Fibroblast of skin of back (primary cell): Measurements from ENCODE around the gene NF1.

ENCODE experiments used
- DNase-seq: peaks from one replicate; pipeline ENCODE4 v3.0.0-alpha.2; 2013

Gene NF1

DNA sequence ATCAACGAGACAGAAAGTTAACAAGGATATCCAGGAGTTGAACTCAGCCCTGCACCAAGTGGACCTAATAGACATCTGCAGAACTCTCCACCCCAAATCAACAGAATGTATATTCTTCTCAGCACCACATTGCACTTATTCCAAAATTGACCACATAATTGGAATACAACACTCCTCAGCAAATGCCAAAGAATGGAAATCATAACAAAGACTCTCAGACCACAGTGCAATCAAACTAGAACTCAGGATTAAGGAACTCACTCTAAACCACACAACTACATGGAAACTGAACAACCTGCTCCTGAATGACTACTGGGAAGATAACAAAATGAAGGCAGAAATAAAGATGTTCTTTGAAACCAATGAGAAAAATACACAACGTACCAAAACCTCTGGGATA, 84.2 kb downstream of the NF1 start:
- peak; percentile 10 for DNase-seq

DNA sequence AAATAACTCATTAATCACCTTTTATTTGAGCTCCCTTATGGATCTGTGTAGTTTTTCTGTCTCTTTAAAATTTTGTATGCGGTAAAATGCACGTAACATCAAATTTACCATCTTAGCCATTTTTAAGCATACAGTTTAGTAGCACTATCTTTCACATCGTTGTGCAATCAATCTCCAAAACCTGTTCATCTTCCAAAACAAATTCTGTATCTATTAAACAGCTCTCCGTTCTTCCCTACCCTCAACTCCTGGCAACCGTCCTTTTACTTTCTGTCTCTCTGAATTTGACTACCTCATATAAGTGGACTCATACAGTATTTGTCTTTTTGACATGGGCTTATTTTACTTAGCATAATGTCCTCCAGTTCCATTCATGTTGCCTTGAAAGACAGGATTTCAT, 100.5 kb downstream of the NF1 start:
- DNase-seq: no peak

DNA sequence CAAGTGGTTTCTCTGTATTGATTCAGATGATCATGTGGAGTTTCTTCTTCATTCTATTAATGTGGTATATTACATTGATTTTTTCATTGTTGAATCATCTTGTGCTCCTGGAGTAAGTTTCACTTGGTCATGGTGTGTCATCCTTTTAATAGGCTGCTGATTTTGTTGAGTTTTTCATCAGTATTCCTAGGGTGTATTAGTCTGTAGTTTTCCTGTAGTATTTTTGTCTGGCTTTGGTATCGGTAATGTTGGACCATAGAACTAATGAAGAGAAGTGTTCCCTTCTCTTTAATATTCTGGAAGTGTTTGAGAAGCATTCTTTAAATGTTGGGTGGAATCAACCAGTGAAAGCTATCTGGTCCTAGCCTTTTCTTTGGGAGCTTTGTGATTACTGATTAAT, 103.2 kb downstream of the NF1 start:
- DNase-seq: peak; percentile 20

DNA sequence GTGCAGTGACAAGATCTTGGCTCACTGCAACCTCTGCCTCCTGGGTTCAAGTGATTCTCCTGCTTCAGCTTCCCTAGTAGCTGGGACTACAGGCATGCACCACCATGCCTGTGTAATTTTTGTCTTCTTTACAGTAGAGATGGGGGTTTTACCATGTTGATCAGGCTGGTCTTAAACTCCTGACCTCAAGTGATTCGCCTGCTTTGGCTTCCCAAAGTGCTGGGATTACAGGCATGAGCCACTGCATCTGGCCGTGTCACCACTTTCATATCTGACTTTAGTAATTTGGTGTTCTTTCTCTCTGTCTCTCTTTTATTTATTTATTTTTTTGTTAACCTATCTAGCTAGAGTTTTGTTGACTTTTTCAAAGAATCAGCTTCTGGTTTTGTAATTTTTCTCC, 103.9 kb downstream of the NF1 start:
- DNase-seq: peak; percentile 50

DNA sequence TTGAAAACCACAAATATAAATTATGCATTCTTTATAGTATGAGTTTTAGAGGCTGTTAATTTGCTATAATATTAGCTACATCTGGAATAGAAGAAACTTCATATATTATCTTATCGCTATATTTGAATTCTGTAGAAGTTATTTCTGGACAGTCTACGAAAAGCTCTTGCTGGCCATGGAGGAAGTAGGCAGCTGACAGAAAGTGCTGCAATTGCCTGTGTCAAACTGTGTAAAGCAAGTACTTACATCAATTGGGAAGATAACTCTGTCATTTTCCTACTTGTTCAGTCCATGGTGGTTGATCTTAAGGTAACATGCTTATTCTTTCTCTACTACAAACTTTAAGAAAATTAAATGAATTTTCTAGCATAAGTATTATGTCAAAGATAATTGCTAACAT, 105.5 kb downstream of the NF1 start:
- DNase-seq: no peak

DNA sequence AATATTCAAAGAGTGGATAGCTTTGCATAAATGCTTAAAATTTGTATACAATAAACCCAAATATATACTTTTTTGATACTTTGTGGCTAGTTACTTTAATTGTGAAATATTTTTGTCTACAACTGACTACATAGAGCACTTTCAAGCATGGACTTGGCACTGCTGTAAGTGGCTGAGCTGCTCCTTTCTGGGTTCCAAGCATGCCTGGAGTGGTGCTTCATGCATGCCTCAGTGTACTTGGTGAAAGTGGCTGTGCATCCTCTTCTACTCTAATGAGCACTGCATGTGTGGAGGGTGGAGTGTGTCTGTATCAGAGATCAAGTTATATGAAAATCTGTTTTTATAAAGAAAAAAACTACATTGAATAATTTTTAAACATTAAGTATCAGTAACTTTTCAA, 108.2 kb downstream of the NF1 start:
- DNase-seq: peak; percentile 17

DNA sequence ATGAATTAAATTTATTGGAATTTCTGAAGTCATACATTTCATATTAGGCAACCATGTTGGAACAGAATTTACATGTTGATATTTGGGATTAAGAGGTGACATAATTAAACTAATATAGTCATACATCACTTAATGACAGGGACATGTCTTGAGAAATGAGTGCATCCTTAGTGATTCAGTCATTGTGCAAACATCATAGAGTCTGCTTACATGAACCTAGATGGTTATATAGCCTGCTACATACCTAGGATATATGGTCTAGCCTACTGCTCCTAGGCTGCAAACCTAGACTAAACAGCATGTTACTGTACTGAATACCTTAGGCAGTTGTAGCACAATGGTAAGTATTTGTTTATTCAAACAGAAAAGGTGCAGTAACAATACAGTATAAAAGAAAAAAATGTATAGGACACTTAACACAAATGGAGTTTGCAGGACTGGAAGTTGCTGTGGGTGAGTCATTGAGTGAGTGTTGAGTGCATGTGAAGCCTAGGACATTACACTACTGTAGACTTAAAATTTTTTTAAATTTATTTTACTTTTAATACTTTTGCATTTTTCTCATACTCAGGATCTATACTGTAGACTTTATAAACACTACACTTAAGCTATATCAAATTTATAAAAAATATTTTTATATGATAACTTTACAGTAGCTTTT, 116.7 kb downstream of the NF1 start:
- DNase-seq: peak; percentile 43

DNA sequence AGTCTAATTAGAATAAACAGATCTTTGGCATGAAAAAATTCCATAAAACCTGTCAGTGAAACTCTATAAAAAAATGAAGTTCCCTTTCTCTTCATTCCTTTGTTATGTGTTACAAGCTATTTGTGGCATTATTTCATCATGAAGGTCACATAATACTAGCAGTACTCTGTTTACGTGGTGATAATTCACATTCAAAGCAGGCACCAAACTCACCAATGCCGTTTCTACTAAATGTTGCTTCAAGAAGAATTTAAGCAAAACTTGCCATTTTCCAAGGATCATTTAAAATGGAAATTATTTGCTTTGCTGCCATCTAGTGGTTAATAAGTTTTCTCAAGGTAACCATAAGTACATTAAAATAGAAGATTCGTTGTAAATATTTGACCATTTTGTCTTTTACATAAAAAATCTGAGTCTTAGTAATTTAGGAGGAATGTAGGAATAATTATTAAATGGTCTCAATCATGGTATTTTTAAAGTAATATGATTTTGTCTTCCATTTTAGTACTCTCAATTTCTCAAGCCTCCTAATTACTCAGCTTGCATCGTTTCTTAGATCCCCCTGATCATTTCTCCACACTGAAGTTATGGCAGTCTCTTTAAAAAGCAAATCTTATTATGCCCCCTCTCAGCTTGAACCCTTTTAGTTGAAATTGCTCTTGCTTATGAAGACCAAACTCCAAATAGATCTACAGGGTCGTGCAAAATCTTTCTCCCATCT, 121.4 kb downstream of the NF1 start:
- peak; percentile 73 for DNase-seq

DNA sequence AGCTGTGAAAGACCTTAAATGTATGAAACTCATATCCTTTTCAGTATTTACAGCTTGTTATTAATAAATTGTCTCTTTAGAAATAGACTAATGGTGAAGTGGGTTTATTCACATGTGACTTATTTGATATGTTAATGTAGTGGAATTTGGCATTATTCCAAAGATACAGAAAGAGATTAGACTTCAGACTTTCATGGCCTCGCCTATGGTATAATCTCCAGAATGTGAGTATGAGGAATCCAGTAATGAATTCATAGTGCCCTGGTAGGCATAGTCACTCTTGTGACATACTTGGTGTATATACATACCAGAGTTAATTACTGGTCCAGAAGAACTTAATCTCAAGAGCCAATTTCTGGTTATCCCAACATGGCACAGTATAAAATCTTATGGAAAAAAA, 129.6 kb downstream of the NF1 start:
- DNase-seq: peak; percentile 7

DNA sequence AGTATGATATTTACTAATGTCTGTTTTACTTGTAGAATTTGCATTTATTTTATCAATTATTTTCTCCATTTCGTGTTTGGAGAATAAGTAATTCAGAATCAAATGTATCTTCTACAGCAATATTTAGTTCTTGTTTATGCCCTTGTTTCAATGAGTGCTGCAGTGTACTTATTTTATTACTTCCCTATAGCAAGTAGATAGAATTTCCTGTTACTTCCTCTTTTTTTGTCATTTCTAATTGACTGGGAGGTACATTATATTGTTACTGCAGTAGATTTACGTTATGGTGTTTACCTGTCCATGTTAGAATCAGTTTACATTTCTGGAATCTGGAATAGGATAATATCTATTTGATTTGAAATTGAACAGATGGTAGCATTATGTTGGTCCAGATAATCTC, 131.1 kb downstream of the NF1 start:
- no peak for DNase-seq

DNA sequence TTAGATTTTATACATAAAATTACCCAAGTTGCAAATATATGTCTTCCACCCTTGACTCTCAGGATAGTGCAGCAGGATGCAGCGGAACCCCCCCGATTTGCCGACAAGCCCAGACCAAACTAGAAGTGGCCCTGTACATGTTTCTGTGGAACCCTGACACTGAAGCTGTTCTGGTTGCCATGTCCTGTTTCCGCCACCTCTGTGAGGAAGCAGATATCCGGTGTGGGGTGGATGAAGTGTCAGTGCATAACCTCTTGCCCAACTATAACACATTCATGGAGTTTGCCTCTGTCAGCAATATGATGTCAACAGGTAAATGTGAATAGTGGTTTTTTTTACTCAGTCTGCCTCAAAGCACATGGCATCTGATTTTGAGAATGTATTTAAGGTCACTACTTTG, 131.6 kb downstream of the NF1 start:
- DNase-seq: no peak

DNA sequence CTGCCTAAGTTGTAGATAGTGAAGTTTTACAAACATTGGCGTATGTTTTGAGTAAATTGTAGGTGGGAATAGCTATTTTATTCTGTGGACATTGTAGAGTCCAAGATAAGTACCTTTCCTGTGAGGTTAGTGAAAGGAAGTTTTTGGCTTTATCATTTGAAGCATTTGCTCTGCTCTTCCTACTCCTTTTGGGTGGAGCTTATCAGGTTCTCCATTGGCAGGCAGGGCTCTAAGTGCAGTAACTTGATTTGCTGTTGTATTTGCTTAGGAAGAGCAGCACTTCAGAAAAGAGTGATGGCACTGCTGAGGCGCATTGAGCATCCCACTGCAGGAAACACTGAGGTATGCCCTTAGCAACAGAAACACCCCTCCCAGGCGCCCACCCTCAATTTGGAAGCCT, 132.2 kb downstream of the NF1 start:
- no peak for DNase-seq

DNA sequence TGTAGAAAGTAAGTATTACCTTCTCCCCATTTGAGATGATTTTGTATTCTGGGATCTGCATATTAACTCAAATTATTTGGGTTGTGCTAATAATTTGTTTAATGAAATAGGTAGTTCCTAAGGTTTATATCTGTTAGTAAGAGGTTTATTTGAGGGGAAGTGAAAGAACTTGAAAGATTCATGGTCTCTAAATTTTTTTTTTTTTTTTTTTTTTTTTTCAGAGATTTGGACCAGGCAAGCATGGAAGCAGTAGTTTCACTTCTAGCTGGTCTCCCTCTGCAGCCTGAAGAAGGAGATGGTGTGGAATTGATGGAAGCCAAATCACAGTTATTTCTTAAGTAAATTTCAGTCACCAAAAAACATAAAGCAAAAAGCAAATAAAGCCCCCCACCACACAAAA, 137.1 kb downstream of the NF1 start:
- DNase-seq: no peak

DNA sequence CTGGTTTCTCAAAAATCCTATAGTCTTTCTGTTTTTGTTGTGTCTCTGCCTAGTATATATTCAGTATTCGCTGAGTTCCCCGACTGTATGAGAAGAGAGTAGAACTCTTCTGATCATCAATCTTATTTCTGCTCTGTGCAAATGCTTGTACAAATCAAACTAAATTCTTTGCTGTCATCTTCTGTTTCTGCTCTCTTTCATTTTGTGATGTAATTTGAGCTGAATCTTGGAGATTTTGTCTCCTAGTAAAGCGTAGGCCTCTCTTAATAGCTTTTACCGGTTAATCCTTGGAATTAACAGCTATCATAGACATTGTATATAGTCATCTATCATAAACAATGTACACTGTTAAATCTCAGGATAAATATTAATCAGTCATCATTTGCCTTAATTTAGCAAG, 140.3 kb downstream of the NF1 start:
- DNase-seq: no peak

DNA sequence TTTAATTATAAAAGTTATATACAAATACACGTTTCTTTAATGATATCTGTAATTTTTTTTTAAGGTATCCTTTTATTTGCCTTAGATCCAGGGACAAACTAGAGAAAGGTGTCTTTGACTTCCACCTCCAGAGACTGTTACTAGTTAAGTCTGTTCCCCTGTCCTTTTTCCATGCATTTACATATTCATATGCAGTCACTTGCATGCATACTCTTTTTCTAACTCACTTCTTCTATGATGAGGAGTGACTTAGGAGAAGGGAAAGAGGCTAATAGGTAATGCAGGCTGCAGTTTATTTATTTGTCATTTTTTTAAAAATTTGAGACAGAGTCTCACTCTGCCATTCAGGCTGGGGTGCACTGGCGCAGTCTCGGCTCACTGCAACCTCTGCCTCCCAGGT, 141.4 kb downstream of the NF1 start:
- no peak for DNase-seq

DNA sequence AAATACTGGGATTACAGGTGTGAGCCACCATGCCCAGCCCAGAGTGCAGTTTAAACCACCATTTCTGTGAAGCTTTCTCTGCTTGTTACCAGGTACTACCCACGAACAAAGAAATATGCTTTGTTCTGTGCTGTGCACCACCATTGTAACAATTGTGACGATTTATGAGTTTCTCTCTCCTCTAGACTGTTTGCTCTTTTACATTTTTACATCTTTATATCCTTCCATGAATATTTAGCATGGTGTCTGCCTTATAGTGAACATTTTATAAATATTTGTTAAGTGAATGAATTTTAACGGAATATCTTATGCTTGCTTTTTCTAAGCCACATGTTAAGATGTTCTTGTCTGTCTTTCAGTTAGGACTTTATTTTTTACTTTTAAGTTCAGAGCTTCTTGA, 141.9 kb downstream of the NF1 start:
- DNase-seq: no peak

DNA sequence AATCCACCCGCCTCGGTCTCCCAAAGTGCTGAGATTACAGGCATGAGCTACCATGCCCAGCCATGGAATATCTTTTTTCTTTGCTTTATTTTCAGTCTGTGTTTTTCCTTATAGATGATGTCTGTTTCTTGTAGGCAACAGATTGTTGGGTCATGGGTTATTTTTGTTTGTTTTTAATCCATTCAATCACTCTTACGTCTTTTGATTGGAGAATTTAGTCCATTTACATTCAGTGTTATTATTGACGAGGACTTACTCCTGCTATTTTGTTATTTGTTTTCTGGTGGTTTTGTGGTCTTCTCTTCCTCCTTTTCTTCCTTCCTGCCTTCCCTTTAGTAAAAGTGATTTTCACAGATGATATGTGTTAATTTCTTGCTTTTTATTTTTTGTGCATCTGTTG, 146.3 kb downstream of the NF1 start:
- DNase-seq: no peak

DNA sequence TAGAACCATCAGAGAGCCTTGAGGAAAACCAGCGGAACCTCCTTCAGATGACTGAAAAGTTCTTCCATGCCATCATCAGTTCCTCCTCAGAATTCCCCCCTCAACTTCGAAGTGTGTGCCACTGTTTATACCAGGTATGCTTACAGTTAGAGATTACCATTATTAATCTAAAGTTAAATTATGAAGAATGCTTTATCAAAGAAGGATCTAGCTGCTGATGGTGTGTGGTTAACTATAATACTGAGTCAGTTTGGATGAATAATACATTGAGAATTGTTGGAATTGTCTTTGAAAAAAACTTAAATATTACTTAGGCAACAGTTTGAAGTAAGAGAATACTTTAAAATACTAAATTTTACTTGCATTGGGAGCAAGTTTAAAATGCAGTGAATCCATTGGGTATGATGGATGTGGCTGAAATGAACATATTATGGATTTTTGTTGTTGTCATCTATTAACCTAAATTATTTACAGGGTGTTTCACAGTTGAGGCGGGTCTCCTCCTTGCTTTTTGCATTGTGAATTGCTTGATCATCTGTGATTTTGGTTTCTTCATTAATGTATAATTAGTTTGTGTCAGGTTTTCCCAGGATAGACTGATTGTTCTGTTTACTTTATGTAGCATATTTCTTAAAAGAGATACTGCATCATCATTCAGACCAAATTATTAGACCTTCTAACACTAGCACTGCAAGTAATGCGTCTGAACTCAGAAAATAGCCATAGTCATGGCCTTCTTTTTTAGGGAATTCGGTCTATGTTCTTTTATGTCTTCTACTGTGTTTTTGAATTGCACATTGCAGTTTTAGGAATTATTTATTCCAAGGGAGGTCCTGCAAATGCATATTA, 154.4 kb downstream of the NF1 start:
- DNase-seq: peak; percentile 80

DNA sequence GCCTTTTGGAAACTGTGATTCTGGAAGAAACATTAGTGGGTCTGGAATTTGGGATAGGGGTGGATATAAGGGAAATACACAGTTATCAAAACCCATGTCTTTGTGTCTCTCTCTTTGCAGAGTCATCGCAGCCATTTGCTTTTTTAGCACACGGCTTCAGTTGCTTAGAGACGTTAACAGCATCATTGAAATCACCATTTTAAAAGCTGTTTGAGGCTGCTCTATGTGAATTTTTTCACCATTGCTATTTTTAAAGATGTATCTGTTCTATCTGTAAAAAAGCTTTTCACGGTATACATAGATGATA, 155.0 kb downstream of the NF1 start:
- DNase-seq: no peak

DNA sequence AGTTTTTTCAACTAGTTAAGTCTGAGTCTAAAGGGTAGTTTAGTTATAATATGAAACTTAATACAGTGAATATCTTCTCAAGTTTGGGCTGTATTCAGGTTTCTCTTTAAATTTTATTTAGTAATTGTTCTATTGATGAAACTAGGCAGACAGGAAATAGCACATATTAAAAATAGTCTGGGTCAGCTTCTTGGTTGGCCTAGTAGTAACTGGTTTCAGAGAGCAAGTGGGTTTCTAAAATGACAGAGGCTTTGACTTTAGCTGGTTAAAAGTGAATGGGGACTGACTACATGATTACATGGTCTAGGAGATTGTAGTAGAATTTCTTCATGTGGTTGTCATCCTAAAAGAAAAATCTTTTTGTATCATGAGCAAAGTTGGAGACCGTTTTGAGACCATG, 155.5 kb downstream of the NF1 start:
- no peak for DNase-seq

DNA sequence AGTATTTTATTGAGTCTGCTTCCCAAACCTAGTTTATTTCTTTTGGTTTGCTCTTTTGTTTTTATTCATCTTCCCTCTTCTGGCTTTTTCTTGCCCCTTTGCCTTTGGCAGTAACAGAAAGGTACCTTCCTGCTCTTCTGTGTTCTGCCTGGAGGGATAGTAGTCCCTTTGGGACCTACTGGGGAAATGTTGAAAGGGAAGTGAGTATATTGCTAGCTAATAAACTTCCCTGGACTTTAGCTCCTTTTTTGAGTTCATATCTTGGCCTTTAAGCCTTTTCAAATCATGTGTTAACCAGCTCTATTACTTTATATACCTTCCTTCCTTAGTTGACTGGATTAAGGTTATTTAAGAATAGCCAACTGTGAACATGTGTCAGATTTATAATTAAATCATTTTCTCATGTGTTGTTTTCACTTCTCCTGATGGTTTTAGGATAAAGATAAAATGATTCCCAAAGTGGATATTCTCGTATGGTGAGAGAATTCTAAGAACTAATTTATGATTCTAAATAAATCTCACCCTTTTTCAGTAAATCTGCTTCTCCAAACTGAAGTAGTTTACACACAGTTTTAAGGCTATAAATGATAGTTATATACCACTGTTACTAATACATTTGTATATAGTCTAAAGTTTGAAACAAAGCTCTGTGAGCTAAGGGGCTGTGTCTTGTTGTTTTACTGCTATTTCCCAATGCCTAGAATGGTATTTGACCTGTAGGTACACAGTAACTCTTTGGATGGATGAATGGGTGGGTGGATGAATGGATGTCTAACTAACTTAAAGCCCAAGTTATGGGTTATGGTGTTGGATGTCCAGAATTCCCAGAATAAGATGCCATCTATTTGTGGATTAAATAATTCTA, 156.6 kb downstream of the NF1 start:
- no peak for DNase-seq

DNA sequence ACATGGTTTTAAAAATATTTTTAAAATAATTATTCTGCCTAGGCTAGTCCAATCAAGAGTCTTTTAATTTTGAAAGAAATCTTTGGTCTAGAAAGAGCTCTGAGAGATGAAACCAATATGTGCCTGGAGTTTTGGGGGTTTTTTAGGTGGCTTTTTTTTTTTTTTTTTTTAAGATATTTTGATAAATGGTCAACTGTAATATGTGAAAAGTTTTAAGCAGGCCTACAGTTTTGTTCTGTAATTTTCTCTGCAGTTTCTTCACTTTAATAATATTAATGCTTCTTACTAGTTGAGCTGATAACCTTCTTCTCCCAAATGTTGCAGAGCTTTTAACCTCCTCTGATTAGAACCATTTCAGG, 157.2 kb downstream of the NF1 start:
- DNase-seq: no peak

DNA sequence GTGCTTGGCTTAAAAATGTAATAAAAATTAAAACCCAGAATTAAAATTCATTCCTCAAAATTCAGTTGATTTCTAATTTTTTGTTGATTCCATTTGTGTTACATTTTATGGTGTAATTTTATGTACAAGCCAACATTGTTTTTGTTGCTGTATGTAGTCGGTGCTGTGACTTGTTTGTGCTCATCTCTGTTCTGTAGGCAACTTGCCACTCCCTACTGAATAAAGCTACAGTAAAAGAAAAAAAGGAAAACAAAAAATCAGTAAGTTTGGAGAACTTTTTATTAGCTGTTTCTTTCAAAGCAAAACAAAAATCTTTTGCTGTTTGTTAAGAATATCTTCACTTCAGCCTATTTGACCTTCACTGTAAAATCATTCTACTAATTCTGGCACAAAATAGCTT, 158.0 kb downstream of the NF1 start:
- DNase-seq: no peak
